ENCODE results near the gene EIF4A2.
"Not testable (repeated sequence)": the region's sequence is repeated elsewhere in the genome, so short reads cannot be mapped to it uniquely, and the experiment has no call there.

Gene EIF4A2

GRCh38 chr3:186798239-186798874, 15.0 kb downstream of the EIF4A2 start:
- DNase-seq (ENCODE audit: extremely low read depth, low read depth), result no peak
- TF ChIP-seq CTCF (IDR thresholded peaks at IDR 0.05; ENCODE audit: low read depth, low read length), result no peak

- TF ChIP-seq CTCF (IDR thresholded peaks at IDR 0.05; ENCODE audit: low read depth, low read length), result no peak
- DNase-seq (ENCODE audit: extremely low read depth, low read depth), result no peak
These were observed 16.9 kb downstream of the EIF4A2 start for GRCh38 chr3:186800285-186800684.

DNA sequence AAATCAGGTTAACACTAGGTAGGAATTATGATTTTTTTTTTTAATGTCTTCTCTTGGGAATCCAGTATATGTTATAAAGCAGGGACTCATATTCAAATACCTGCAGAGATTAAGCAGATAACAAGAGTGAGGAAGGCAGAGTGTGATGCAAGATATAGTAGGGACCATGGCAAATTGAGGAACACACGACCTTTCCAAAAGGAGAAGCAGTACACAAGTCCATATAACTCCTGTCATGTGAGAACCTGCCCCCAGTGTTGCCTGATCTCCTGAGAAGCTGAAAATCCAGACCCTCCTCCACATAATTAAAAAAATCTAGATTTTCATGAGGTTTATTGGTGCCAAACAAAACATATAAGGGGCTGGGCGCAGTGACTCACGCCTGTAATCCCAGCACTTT, 19.3 kb downstream of the EIF4A2 start:
- DNase-seq (ENCODE audit: extremely low read depth, low read depth), result no peak
- no peak for TF ChIP-seq CTCF (IDR thresholded peaks at IDR 0.05; ENCODE audit: low read depth, low read length)

- DNase-seq (ENCODE audit: extremely low read depth, low read depth), result not testable (repeated sequence)
These were observed 20.1 kb downstream of the EIF4A2 start for GRCh38 chr3:186803447-186803846.

- no peak for DNase-seq (ENCODE audit: extremely low read depth, low read depth)
- no peak for TF ChIP-seq CTCF (IDR thresholded peaks at IDR 0.05; ENCODE audit: low read depth, low read length)
These were observed 23.0 kb downstream of the EIF4A2 start, which contains the start of gene RFC4 for GRCh38 chr3:186806089-186807055. RFC4 (minus strand) TSS chr3:186806482; CDS start chr3:186804713, 1,769 bp downstream.

DNA sequence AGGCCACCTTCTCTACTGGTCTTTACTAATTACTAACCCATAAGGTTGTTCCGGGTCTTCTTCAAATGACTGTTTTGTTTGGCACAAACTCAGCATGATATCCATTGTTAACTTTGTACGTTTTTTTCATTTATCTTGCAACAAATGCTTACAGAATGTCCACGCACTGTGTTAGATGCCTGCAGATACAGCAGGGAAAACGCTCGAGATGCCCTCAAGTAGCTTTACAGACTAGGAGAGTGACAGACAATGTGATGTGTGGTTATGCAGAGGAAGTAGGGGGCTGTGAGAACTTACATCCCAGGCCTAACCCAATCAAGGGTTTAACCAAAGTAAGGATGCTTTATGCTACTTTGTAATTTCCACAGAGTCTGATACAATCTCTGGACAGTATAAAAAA, 23.9 kb downstream of the EIF4A2 start:
- no peak for TF ChIP-seq CTCF (IDR thresholded peaks at IDR 0.05; ENCODE audit: low read depth, low read length)
- DNase-seq (ENCODE audit: extremely low read depth, low read depth), result no peak

DNA sequence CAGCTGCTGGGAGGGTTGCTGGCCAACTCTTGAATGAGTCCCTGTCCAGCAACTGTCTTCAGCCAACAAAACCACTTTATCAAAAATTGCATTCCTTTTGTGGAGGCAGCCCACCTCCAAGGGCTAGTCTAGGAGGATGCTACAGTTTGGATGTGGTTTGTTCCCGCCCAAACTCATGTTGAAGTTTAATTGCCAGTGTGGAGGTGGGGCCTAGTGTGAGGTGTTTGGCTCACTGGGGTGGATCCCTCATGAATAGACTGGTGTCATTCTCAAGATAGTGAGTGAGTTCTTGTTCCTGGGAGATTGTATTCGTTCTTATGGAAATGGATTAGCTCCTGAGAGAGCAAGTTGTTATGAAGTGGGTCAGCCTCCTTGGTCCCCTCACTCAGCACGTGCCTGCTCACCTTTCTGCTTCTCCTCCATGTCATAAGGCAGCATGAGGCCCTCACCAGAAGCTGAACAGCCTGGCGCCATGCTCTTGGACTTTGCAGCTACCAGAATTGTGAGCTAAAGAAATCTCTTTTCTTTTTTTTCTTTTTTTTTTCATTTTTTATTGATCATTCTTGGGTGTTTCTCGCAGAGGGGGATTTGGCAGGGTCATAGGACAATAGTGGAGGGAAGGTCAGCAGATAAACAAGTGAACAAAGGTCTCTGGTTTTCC, 27.1 kb downstream of the EIF4A2 start:
- TF ChIP-seq CTCF (IDR thresholded peaks at IDR 0.05; ENCODE audit: low read depth, low read length), result no peak
- no peak for DNase-seq (ENCODE audit: extremely low read depth, low read depth)

DNA sequence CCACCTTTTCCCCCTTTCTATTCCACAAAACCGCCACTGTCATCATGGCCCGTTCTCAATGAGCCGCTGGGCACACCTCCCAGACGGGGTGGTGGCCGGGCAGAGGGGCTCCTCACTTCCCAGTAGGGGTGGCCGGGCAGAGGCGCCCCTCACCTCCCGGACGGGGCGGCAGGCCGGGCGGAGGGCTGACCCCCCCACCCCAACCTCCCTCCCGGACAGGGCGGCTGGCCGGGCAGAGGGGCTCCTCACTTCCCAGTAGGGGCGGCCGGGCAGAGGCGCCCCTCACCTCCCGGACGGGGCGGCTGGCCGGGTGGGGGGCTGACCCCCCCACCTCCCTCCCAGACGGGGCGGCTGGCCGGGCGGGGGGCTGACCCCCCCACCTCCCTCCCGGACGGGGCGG, 27.9 kb downstream of the EIF4A2 start:
- DNase-seq (ENCODE audit: extremely low read depth, low read depth), result not testable (repeated sequence)
